HepG2 (cell line): ENCODE measurements around the gene SYNPO. TPM values are rescaled to one million over a fixed set of nuclear protein-coding genes. Genes with fewer than 3 reads are reported as not detected.
A peak's percentile ranks its signal among the peaks of the same experiment; 100 is the strongest.

Experiments used
- DNMT1 ChIP-seq: sonication (generic); formaldehyde crosslinking; IDR thresholded peaks from 2 replicates; pipeline ENCODE4 v1.5.1; 2020; ENCODE audit warnings: mild to moderate bottlenecking, missing genetic modification reagents
- GABPB1 ChIP-seq: IDR thresholded peaks from 2 replicates; pipeline ENCODE4 v1.6.1; 2016; ENCODE audit warnings: mild to moderate bottlenecking, missing genetic modification reagents, moderate library complexity, missing compliant biosample characterization
- HMG20B ChIP-seq: conservative IDR thresholded peaks from 2 replicates; pipeline ENCODE4 v1.6.1; 2016; ENCODE audit warnings: missing genetic modification reagents, missing compliant biosample characterization
- MXI1 ChIP-seq: IDR thresholded peaks from 3 replicates; pipeline ENCODE4 v1.6.1; 2012; ENCODE audit warnings: low read depth, low read length, inconsistent platforms, borderline replicate concordance
- NR1H2 ChIP-seq: sonication (generic); formaldehyde crosslinking; IDR thresholded peaks from 2 replicates; pipeline ENCODE4 v1.8.1; 2022; ENCODE audit warnings: low read depth, missing genetic modification reagents, borderline replicate concordance
- RFXAP ChIP-seq: sonication (generic); formaldehyde crosslinking; IDR thresholded peaks from 2 replicates; pipeline ENCODE4 v1.4.0; 2020; ENCODE audit warnings: missing genetic modification reagents, borderline replicate concordance
- ZBTB38 ChIP-seq: sonication (generic); formaldehyde crosslinking; IDR thresholded peaks from 2 replicates; pipeline ENCODE4 v1.5.1; 2020; ENCODE audit warnings: mild to moderate bottlenecking, missing genetic modification reagents
- ZMYM2 ChIP-seq: sonication (generic); formaldehyde crosslinking; IDR thresholded peaks from 2 replicates; pipeline ENCODE4 v1.8.0; 2022; ENCODE audit warnings: mild to moderate bottlenecking, missing genetic modification reagents
- ZNF17 ChIP-seq: sonication (generic); formaldehyde crosslinking; IDR thresholded peaks from 2 replicates; pipeline ENCODE4 v1.5.0; 2020; ENCODE audit warnings: mild to moderate bottlenecking, missing genetic modification reagents
- ZNF24 ChIP-seq: fragments of 450-650 bp; IDR thresholded peaks from 2 replicates; pipeline ENCODE4 v1.6.1; 2017; ENCODE audit warnings: antibody characterized with exemption, mild to moderate bottlenecking
- ZNF264 ChIP-seq: sonication (generic); formaldehyde crosslinking; IDR thresholded peaks from 2 replicates; pipeline ENCODE4 v1.4.0; 2020; ENCODE audit warnings: missing genetic modification reagents
- ZNF558 ChIP-seq: sonication (generic); formaldehyde crosslinking; IDR thresholded peaks from 2 replicates; pipeline ENCODE4 v1.9.0; 2022; ENCODE audit warnings: mild to moderate bottlenecking, missing genetic modification reagents, borderline replicate concordance
- ZNF567 ChIP-seq: sonication (generic); formaldehyde crosslinking; IDR thresholded peaks from 2 replicates; pipeline ENCODE4 v1.8.1; 2023; ENCODE audit warnings: mild to moderate bottlenecking, missing genetic modification reagents, borderline replicate concordance
- ZNF720 ChIP-seq: sonication (generic); formaldehyde crosslinking; IDR thresholded peaks from 2 replicates; pipeline ENCODE4 v1.4.0; 2020; ENCODE audit warnings: missing genetic modification reagents
- ZSCAN9 ChIP-seq: IDR thresholded peaks from 2 replicates; pipeline ENCODE4 v1.6.1; 2016; ENCODE audit warnings: borderline replicate concordance
- polyA plus RNA-seq, 8 experiments: library from polyadenylated mRNA; depleted of rRNA in 3 of 8; stranded (reverse) in 7 of 8; unstranded in 1 of 8; fragments of >200 nt; fragmentation: Illumina TruSeq in 4 of 8; extraction: Trizol in 4 of 8; gene quantifications; 2 replicates each; pipeline versions ENCODE4 v1.2.1 to v1.2.3, GENCODE V29; 2011 to 2016; ENCODE audit warnings: low read depth in 4 of 8, missing spikeins in 1 of 8, mixed read lengths in 1 of 8; ENCODE audit not compliant: insufficient read depth in 1 of 8
- total RNA-seq, 5 experiments: library from RNA; depleted of rRNA; stranded (reverse); fragments of >200 nt; fragmentation: Illumina TruSeq; extraction: Trizol; gene quantifications; 2 replicates each; pipeline ENCODE4 v1.2.3, GENCODE V29; 2016; ENCODE audit warnings: low read depth in 1 of 5
- TF ChIP-seq, protein P1 (sequence below): sonication (generic); formaldehyde crosslinking; IDR thresholded peaks from 2 replicates; pipeline ENCODE4 v1.4.0; 2020; ENCODE audit warnings: missing genetic modification reagents
- TF ChIP-seq, protein P2 (sequence below): sonication (generic); formaldehyde crosslinking; IDR thresholded peaks from 2 replicates; pipeline ENCODE4 v1.8.1; 2023; ENCODE audit warnings: mild to moderate bottlenecking, missing genetic modification reagents
- TF ChIP-seq, protein P3 (sequence below), 2 experiments: sonication (generic) in 1 of 2; formaldehyde crosslinking in 1 of 2; IDR thresholded peaks; 2 replicates each; pipeline versions ENCODE4 v1.4.0 to v1.6.1; 2016 to 2020; ENCODE audit warnings: borderline replicate concordance in 1 of 2, low read depth in 1 of 2, mild to moderate bottlenecking in 1 of 2, missing genetic modification reagents in 1 of 2
- TF ChIP-seq, protein P4 (sequence below): IDR thresholded peaks from 2 replicates; pipeline ENCODE4 v1.6.1; 2016; ENCODE audit warnings: missing compliant biosample characterization, missing genetic modification reagents, borderline replicate concordance

The SYNPO gene
- total and polyA plus RNA-seq, 2 of the 13 experiments (the other 11 are each of a cell fraction or from before 2014, with no cell fraction given): 0.09 to 0.30 TPM

GRCh38 chr5:150700594-150701377 lies 60.3 kb downstream of the SYNPO start, which contains the start of gene RBM22 (continued):
- TF ChIP-seq DNMT1 (CRISPR knock-in tag) (peak; percentile 72; the same call in 1 of the 2 replicates), ZNF264 (CRISPR knock-in tag) (peak; percentile 18; the same call in 1 of the 2 replicates), NR1H2 (CRISPR knock-in tag) (no peak), ZNF567 (no peak), HMG20B (CRISPR knock-in tag) (no peak), ZNF558 (CRISPR knock-in tag) (no peak; the same call in 1 of the 2 replicates), RFXAP (CRISPR knock-in tag) (0 out of 2 replicates have a peak, but pooled peaks have one; percentile 21), MXI1 (peak; percentile 37; the same call in 1 of the 3 replicates), ZSCAN9 (CRISPR knock-in tag) (peak; percentile 71; the same call in 1 of the 2 replicates), ZBTB38 (CRISPR knock-in tag) (peak; percentile 63; the same call in 1 of the 2 replicates), ZNF24 (no peak), GABPB1 (peak; percentile 96), ZMYM2 (CRISPR knock-in tag) (peak; percentile 30; the same call in 1 of the 2 replicates), ZNF17 (CRISPR knock-in tag) (no peak), ZNF720 (CRISPR knock-in tag) (no peak)
- TF ChIP-seq, protein P1, sequence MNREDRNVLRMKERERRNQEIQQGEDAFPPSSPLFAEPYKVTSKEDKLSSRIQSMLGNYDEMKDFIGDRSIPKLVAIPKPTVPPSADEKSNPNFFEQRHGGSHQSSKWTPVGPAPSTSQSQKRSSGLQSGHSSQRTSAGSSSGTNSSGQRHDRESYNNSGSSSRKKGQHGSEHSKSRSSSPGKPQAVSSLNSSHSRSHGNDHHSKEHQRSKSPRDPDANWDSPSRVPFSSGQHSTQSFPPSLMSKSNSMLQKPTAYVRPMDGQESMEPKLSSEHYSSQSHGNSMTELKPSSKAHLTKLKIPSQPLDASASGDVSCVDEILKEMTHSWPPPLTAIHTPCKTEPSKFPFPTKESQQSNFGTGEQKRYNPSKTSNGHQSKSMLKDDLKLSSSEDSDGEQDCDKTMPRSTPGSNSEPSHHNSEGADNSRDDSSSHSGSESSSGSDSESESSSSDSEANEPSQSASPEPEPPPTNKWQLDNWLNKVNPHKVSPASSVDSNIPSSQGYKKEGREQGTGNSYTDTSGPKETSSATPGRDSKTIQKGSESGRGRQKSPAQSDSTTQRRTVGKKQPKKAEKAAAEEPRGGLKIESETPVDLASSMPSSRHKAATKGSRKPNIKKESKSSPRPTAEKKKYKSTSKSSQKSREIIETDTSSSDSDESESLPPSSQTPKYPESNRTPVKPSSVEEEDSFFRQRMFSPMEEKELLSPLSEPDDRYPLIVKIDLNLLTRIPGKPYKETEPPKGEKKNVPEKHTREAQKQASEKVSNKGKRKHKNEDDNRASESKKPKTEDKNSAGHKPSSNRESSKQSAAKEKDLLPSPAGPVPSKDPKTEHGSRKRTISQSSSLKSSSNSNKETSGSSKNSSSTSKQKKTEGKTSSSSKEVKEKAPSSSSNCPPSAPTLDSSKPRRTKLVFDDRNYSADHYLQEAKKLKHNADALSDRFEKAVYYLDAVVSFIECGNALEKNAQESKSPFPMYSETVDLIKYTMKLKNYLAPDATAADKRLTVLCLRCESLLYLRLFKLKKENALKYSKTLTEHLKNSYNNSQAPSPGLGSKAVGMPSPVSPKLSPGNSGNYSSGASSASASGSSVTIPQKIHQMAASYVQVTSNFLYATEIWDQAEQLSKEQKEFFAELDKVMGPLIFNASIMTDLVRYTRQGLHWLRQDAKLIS: no peak
- TF ChIP-seq, protein P2, sequence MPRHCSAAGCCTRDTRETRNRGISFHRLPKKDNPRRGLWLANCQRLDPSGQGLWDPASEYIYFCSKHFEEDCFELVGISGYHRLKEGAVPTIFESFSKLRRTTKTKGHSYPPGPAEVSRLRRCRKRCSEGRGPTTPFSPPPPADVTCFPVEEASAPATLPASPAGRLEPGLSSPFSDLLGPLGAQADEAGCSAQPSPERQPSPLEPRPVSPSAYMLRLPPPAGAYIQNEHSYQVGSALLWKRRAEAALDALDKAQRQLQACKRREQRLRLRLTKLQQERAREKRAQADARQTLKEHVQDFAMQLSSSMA (CRISPR knock-in tag): peak; percentile 99
- TF ChIP-seq, protein P3, sequence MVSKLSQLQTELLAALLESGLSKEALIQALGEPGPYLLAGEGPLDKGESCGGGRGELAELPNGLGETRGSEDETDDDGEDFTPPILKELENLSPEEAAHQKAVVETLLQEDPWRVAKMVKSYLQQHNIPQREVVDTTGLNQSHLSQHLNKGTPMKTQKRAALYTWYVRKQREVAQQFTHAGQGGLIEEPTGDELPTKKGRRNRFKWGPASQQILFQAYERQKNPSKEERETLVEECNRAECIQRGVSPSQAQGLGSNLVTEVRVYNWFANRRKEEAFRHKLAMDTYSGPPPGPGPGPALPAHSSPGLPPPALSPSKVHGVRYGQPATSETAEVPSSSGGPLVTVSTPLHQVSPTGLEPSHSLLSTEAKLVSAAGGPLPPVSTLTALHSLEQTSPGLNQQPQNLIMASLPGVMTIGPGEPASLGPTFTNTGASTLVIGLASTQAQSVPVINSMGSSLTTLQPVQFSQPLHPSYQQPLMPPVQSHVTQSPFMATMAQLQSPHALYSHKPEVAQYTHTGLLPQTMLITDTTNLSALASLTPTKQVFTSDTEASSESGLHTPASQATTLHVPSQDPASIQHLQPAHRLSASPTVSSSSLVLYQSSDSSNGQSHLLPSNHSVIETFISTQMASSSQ (IDR thresholded peaks at IDR 0.05; ENCODE audit: low read depth): no peak
- TF ChIP-seq, protein P3 (CRISPR knock-in tag; IDR thresholded peaks at IDR 0.05; ENCODE audit: borderline replicate concordance): no peak
- TF ChIP-seq, protein P4, sequence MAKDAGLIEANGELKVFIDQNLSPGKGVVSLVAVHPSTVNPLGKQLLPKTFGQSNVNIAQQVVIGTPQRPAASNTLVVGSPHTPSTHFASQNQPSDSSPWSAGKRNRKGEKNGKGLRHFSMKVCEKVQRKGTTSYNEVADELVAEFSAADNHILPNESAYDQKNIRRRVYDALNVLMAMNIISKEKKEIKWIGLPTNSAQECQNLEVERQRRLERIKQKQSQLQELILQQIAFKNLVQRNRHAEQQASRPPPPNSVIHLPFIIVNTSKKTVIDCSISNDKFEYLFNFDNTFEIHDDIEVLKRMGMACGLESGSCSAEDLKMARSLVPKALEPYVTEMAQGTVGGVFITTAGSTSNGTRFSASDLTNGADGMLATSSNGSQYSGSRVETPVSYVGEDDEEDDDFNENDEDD (CRISPR knock-in tag): peak; percentile 27; the same call in 1 of the 2 replicates
